ENCODE measurements around the gene AKR1B1. TPM values are rescaled to one million over a fixed set of nuclear protein-coding genes. Genes with fewer than 3 reads are reported as not detected.
"Not testable (repeated sequence)": the region's sequence is repeated elsewhere in the genome, so short reads cannot be mapped to it uniquely, and the experiment has no call there.

The AKR1B1 gene
- total RNA-seq, 3 donors from 2014 or later (not counting 1 experiment from before 2014, with no cell fraction given), result 68.4 to 106 (median 85.1) TPM

GRCh38 chr7:134495546-134495945 lies 36.6 kb upstream of the AKR1B1 start:
- no peaks in the 10 kb centered on the region for H3K9me3 Mint-ChIP-seq
- H3K36me3 Mint-ChIP-seq, result no peaks in the 10 kb centered on the region
- H3K27me3 ChIP-seq (ENCODE audit: control insufficient read depth, insufficient read depth, low read length), result peaks cover 11% of the 10 kb centered on the region
- H3K4me3 Mint-ChIP-seq, result no peak overlapping the region
- no peaks in the 10 kb centered on the region for H3K4me1 Mint-ChIP-seq
- no peak overlapping the region for H3K4me3 ChIP-seq (ENCODE audit: low read length)
- DNase-seq, result no peak
- peaks cover 13 to 29% of the 10 kb centered on the region in 2 donors for H3K27me3 Mint-ChIP-seq (ENCODE audit: low read depth in 2 of 2)
- no peaks in the 10 kb centered on the region for H3K36me3 ChIP-seq (ENCODE audit: control insufficient read depth, insufficient read depth, low read length)
- intact Hi-C loops (cut with micrococcal nuclease), result no loop called here
- no peak for ATAC-seq
- no peak overlapping the region for H3K27ac ChIP-seq (ENCODE audit: low read length)
- TF ChIP-seq, protein P1, sequence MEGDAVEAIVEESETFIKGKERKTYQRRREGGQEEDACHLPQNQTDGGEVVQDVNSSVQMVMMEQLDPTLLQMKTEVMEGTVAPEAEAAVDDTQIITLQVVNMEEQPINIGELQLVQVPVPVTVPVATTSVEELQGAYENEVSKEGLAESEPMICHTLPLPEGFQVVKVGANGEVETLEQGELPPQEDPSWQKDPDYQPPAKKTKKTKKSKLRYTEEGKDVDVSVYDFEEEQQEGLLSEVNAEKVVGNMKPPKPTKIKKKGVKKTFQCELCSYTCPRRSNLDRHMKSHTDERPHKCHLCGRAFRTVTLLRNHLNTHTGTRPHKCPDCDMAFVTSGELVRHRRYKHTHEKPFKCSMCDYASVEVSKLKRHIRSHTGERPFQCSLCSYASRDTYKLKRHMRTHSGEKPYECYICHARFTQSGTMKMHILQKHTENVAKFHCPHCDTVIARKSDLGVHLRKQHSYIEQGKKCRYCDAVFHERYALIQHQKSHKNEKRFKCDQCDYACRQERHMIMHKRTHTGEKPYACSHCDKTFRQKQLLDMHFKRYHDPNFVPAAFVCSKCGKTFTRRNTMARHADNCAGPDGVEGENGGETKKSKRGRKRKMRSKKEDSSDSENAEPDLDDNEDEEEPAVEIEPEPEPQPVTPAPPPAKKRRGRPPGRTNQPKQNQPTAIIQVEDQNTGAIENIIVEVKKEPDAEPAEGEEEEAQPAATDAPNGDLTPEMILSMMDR (IDR thresholded peaks at IDR 0.05), result no peak
- no peak overlapping the region for H3K27ac Mint-ChIP-seq
- H3K4me1 ChIP-seq (ENCODE audit: control insufficient read depth, insufficient read depth, low read length), result no peaks in the 10 kb centered on the region
- no CpG with 5 or more reads among the region's 1 CpG for WGBS (ENCODE audit: insufficient coverage)
- no peaks in the 10 kb centered on the region for H3K9me3 ChIP-seq (ENCODE audit: control insufficient read depth, insufficient read depth, low read length)

DNA sequence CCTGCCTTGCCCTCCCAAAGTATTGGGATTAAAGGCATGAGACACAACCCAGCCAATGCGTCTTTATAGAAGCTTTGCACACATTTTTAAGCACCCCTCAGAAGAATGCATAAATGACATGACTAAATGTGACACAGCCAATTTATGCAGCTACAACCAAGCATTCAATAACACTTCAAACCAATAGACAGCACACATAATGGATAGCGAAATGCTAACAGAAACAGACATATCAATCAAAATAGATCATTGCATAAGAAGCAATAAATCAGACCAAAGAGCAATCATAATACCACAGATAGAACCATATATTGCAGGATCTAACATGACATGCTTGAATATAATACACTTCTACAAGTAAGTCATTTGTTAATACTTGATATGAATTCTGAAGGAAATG lies 34.2 kb upstream of the AKR1B1 start:
- H3K36me3 ChIP-seq (ENCODE audit: control insufficient read depth, insufficient read depth, low read length), result no peaks in the 10 kb centered on the region
- Mint-ChIP-seq H3K27me3 (ENCODE audit: low read depth in 2 of 2) (peaks cover 12 to 17% of the 10 kb centered on the region in 2 donors), H3K27ac (no peak overlapping the region), H3K9me3 (no peaks in the 10 kb centered on the region), H3K4me1 (no peaks in the 10 kb centered on the region), H3K36me3 (no peaks in the 10 kb centered on the region), H3K4me3 (no peak overlapping the region)
- intact Hi-C loops (cut with micrococcal nuclease), result no loop called here
- no peaks in the 10 kb centered on the region for H3K9me3 ChIP-seq (ENCODE audit: control insufficient read depth, insufficient read depth, low read length)
- H3K4me3 ChIP-seq (ENCODE audit: low read length), result no peak overlapping the region
- no peak for DNase-seq
- H3K27ac ChIP-seq (ENCODE audit: low read length), result no peak overlapping the region
- TF ChIP-seq, protein P1 (IDR thresholded peaks at IDR 0.05), result no peak
- no peaks in the 10 kb centered on the region for H3K4me1 ChIP-seq (ENCODE audit: control insufficient read depth, insufficient read depth, low read length)
- ATAC-seq, result no peak
- 73% methylated on average over 2 of the region's 2 CpGs for WGBS (ENCODE audit: insufficient coverage)
- peaks cover 11% of the 10 kb centered on the region for H3K27me3 ChIP-seq (ENCODE audit: control insufficient read depth, insufficient read depth, low read length)

DNA sequence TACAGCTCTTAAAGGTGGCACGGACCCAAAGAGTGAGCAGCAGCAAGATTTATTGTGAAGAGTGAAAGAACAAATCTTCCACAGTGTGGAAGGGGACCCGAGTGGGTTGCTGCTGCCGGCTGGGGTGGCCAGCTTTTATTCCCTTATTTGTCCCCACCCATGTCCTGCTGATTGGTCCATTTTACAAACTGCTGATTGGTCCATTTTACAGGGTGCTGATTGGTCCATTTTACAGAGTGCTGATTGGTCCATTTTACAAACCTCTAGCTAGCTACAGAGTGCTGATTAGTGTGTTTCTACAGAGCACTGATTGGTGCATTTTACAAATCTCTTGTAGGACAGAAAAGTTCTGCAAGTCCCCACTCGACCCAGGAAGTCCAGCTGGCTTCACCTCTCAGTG lies 28.8 kb upstream of the AKR1B1 start:
- H3K9me3 ChIP-seq (ENCODE audit: control insufficient read depth, insufficient read depth, low read length); H3K36me3 ChIP-seq (ENCODE audit: control insufficient read depth, insufficient read depth, low read length); H3K27me3 ChIP-seq (ENCODE audit: control insufficient read depth, insufficient read depth, low read length); H3K9me3 Mint-ChIP-seq; H3K36me3 Mint-ChIP-seq; H3K27ac Mint-ChIP-seq; H3K4me1 ChIP-seq (ENCODE audit: control insufficient read depth, insufficient read depth, low read length); H3K4me3 ChIP-seq (ENCODE audit: low read length); H3K27ac ChIP-seq (ENCODE audit: low read length); intact Hi-C loops (cut with micrococcal nuclease); H3K4me1 Mint-ChIP-seq; H3K4me3 Mint-ChIP-seq; ATAC-seq; DNase-seq: not testable (repeated sequence)
- H3K27me3 Mint-ChIP-seq (ENCODE audit: low read depth in 2 of 2), result peaks cover 21 to 23% of the 10 kb centered on the region in 2 donors
- 87% methylated on average over 4 of the region's 4 CpGs for WGBS (ENCODE audit: insufficient coverage)

- WGBS (ENCODE audit: insufficient coverage), result 77% methylated on average over 6 of the region's 6 CpGs
- H3K4me1 Mint-ChIP-seq, result no peaks in the 10 kb centered on the region
- no peaks in the 10 kb centered on the region for H3K9me3 Mint-ChIP-seq
- Histone ChIP-seq H3K36me3 (ENCODE audit: control insufficient read depth, insufficient read depth, low read length) (no peaks in the 10 kb centered on the region), H3K4me1 (ENCODE audit: control insufficient read depth, insufficient read depth, low read length) (no peaks in the 10 kb centered on the region), H3K27me3 (ENCODE audit: control insufficient read depth, insufficient read depth, low read length) (no peaks in the 10 kb centered on the region), H3K27ac (ENCODE audit: low read length) (no peak overlapping the region), H3K4me3 (ENCODE audit: low read length) (no peak overlapping the region), H3K9me3 (ENCODE audit: control insufficient read depth, insufficient read depth, low read length) (no peaks in the 10 kb centered on the region)
- H3K27me3 Mint-ChIP-seq (ENCODE audit: low read depth in 2 of 2), result peaks cover 18 to 23% of the 10 kb centered on the region in 2 donors
- H3K36me3 Mint-ChIP-seq, result no peaks in the 10 kb centered on the region
- H3K27ac Mint-ChIP-seq, result no peak overlapping the region
- intact Hi-C loops (cut with micrococcal nuclease), result no loop called here
- TF ChIP-seq, protein P1 (IDR thresholded peaks at IDR 0.05), result no peak
- ATAC-seq, result peak in 1 of 3 donors; percentile 57
- DNase-seq, result no peak
- H3K4me3 Mint-ChIP-seq, result no peak overlapping the region
Measured at GRCh38 chr7:134485203-134485602, 26.3 kb upstream of the AKR1B1 start.

Measured in natural killer cell (primary cell).